Fibroblast of the conjunctiva (primary cell): ENCODE data around the gene OSCP1.
"Not testable (repeated sequence)": the region's sequence is repeated elsewhere in the genome, so short reads cannot be mapped to it uniquely, and the experiment has no call there.

Experiments
- DNase-seq: peaks from one replicate; pipeline ENCODE4 v3.0.0-alpha.2; 2010; ENCODE audit warnings: low read depth

The OSCP1 gene, protein sequence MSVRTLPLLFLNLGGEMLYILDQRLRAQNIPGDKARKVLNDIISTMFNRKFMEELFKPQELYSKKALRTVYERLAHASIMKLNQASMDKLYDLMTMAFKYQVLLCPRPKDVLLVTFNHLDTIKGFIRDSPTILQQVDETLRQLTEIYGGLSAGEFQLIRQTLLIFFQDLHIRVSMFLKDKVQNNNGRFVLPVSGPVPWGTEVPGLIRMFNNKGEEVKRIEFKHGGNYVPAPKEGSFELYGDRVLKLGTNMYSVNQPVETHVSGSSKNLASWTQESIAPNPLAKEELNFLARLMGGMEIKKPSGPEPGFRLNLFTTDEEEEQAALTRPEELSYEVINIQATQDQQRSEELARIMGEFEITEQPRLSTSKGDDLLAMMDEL

DNA sequence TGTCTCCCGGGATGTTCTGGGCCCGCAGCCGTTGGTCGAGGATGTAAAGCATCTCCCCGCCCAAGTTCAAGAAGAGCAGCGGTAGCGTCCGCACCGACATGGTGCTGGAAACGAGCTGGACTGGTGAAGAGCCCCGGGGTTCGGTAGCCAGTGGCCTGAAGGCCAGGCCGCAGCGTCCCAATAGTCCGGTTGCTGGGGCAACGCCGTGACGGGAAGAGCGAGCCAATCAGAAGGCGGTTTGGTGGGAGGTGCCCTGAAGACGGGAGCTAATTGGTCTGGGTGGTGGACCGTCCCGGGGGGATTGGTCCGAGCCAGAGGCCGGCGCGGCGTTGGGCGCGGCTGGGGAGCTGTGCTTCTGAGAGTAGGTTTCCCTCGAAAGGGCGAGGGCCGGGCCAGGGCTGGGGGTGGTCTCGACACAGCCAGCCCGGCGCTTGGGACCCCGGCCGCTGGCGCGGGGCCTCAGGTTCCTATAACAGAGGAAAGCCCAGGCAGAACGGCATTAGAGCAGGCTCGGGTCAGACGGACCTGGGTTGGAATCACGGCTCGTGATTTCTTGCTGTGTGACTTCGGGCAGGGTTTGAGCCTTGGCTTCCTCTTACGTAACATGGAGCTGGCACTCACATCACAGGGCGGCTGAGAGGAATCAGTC lies at the start of gene OSCP1:
OSCP1 (minus strand) TSS at position 182 of the 649 bp plus-strand sequence; CDS start at position 100, 82 bp downstream.
- peak; percentile 96 for DNase-seq

DNA sequence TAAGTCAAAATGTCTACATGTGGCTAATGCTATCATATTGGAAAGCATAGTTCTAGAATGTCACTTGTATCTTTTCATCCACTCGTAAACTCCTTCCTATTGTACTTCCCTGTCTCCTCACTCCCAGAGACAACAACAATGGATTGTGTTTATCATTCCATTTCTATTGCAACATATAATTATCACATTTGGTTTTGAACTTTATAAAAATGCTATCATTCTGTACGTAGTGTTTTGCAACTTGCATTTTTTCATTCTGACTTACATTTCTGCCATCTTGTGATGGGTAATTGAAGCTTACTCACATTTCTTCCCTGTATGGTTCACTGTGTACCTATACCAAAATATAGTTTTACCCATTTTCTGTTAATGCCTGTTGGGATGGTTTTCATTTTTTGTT lies 47.0 kb upstream of the OSCP1 start:
- no peak for DNase-seq

DNA sequence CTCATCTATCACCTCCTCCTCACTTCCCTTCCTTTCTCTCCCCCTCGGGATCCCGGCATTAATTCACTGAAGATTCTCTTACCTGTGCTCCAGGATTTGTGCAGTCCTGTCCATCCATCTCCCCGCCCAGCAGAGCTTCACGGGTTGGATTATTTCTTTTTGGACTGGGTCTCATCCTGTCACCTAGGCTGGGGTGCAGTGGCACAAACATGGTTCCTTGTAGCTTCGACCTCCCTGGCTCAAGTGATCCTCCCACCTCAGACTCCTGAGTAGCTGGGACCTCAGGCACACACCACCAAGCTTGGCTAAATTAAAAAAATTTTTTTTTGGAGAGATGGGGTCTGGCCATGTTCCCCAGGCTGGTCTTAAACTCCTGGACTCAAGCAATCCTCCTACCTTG lies 44.7 kb upstream of the OSCP1 start:
- DNase-seq, result no peak

DNA sequence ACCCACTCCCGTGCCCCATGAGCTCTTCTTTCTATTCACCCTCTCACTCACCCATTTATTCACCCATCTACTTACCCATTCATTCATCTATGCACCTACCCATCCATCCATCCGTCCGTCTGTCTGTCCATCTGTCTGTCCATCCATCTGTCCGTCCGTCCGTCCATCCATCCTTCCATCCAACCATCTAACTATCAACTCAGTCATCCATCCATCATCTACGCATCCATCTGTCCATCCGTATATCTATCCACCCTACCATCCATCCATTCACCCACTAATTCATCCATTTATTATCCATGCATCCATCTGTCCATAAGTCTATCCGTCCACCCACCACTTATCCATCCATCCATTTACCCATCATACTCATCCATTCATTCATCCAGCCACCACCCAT lies 43.3 kb upstream of the OSCP1 start:
- no peak for DNase-seq

DNA sequence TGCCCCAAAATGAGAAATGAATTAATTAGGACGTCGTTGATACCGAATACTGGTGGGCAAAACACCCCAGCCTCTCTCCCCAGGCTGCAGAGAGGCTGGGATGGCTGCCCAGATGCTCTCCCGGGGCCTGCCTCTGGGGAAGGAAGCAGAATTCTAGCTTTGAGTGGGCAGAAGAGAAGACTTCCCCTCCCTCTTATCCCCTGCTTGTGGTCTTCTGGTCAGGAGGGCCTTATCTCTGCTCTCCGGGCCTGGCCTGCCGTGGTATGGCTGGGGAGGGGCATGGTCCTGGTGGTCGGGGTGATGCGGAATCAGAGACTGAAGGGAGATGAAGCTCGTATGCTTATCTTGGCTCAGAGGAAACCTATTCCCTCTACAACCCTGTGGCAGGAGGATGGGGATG lies 42.2 kb upstream of the OSCP1 start:
- DNase-seq, result no peak

DNA sequence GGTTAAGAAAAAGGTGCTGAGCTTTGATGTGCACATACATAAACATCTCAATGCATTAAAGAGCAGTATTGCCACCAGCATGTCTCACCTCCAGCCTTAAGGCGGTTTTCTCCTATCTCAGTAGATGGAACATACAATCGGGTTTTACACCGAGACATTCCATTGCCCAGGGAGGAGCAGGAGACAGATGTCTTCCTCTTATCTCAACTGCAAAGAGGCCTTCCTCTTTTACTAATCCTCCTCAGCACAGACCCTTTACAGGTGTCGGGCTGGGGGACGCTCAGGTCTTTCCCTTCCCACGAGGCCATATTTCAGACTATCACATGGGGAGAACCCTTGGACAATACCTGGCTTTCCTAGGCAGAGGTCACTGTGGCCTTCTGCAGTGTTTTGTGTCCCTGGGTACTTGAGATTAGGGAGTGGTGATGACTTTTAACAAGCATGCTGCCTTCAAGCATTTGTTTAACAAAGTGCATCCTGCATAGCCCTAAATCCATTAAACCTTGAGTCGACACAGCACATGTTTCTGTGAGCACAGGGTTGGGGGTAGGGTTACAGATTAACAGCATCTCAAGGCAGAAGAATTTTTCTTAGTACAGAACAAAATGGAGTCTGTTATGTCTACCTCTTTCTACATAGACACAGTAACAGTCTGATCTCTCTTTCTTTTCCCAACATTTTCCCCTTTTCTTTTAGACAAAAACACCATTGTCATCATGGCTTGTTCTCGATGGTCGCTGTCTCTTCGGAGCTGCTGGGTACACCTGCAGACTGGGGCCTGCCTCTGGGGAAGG lies 39.2 kb upstream of the OSCP1 start:
- DNase-seq, result not testable (repeated sequence)

DNA sequence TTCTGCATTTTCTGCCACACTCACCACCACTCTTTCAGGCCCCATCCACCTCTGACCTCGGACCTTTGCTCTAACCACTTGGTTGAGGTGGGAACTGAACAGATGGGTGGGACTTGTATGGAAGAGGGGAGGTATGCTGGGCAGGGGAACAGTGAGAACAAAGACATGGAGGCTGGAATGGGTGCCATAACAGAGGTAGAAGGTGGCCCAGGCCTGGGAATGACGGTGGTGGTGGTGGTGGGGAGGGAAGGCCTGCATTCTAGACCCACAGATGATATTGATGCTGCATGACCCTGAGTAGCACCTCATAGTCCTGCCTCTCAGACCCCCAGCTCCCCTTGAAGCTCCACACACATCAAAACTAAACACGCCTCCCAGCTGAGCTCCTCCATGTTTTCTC lies 37.7 kb upstream of the OSCP1 start:
- DNase-seq, result no peak

DNA sequence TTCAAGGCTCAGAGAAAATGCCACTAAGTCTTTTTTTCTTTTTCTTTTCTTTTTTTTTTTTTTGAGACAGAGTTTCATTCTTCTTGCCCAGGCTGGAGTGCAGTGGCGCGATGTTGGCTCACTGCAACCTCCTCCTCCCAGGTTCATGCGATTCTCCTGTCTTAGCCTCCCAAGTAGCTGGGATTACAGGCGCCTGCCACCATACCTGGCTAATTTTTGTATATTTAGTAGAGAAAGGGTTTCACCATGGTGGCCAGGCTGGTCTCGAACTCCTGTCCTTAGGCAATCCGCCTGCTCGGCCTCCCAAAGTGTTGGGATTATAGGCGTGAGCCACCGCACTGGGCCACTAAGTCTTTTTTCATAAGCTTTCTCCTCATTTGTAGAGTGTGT lies 37.1 kb upstream of the OSCP1 start:
- DNase-seq, result not testable (repeated sequence)

DNA sequence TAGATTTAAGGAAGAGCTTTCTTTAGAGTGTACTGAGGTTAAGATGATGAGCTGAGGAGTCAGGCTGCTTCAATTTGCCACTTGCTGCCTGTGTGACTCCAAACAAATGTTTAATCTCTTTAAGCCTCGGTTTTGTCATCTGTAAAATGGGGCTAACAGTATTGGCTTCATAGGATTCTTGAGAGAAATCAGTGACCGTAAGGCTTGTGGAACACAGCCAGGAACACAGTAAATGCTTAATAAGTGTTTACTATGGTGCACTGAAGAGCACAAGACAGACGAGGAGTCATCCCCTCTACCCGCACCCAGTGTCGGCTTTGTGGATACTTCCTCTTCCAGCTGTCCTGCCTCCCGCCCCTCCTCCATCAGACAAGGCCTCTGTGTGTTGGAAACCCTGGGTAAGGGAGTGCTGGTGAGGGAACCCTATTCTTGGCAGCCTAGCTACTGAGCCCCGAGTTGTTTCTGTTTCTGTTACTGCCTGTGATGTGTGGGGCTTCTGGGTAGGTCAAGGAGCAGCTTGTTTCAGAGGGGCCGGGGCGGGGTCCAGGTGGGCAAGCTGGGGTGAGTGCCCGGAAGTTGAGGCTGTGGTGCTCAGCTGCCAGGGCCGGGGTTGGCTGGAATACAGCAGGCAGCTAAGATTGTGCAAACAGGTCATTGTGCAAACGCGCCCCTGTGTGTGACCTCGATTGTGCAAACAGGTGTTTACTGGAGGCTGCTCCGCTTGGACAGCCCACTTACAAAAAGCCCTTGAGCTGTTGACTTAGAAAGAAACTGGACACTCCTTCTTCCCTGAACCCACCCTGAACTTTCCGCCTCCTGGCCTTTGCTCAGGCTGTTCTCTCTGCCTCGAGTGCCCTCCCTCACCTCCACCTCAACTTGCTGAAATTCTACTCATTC lies 36.4 kb upstream of the OSCP1 start:
- no peak for DNase-seq

DNA sequence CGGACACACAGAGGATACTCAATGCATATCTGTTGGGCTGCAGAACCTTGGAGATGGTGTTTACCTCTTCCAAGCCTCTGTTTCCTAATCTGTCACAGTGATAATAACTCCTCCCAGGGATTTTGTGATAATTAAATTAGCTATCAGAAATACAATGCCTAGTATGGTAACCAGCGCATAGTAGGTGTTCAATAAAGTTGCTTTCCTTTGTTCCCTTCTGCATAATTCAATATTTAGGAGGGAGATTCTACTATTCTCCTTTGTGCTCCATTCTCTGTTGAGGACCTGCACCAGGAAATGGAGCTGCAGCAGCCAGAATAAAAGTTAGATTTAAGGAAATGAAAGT lies 35.8 kb upstream of the OSCP1 start:
- DNase-seq, result no peak

DNA sequence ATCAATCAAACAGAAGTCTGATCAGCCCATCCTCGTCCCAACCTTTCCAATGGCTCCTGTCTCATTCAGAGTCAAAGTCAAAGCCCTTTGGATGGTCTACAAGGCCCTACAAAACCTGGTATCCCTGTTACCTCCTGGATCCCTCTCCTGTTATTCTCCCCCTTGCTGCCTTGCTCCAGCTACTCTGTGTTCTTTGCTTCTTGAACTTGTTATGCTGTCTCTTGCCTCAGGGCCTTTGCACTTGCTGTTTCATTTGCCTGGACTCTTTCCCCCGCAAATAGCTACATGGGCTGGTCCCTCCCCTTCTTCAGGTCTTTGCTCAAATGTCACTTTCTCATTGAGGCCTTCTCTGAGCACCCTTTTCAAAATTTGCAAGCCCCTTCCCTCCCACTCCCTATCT lies 33.8 kb upstream of the OSCP1 start:
- DNase-seq, result no peak

DNA sequence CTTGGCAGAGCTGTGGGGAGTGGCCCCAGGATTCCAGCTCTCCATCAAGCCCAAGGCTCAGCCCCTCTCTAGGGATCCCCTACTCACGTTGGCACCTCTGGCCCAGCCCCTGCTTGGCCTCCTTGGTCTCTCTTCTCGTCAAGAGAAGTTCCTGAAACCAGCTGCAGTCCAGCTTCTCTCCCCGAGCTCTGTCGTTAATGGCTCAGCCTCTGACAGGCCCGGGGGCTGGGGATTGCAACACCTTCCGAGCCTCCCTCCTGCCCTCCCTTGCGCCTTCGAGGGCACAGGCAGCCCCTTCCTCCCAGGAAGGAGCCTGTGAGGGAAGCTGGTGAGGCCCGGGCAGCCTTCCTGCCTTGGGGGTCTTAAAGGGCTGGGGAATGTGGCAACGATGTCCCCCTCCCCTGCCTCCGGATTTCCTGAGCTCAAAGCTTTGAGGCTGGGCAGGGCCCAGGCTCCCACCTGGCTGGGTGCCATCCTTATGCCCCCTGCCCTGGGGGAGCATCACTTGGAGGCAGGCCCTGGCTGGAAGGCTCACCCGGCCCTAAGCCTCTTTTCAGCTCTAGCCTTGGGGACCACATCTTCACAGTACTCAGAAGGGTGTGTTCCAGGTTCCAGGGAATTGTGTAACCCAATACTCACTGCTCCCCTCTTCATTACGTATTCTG lies 32.6 kb upstream of the OSCP1 start, which contains the start of gene CSF3R:
CSF3R (minus strand) TSS at position 190 of the 665 bp plus-strand sequence. CDS start 3,417 bp downstream, outside the sequence.
- DNase-seq, result no peak

DNA sequence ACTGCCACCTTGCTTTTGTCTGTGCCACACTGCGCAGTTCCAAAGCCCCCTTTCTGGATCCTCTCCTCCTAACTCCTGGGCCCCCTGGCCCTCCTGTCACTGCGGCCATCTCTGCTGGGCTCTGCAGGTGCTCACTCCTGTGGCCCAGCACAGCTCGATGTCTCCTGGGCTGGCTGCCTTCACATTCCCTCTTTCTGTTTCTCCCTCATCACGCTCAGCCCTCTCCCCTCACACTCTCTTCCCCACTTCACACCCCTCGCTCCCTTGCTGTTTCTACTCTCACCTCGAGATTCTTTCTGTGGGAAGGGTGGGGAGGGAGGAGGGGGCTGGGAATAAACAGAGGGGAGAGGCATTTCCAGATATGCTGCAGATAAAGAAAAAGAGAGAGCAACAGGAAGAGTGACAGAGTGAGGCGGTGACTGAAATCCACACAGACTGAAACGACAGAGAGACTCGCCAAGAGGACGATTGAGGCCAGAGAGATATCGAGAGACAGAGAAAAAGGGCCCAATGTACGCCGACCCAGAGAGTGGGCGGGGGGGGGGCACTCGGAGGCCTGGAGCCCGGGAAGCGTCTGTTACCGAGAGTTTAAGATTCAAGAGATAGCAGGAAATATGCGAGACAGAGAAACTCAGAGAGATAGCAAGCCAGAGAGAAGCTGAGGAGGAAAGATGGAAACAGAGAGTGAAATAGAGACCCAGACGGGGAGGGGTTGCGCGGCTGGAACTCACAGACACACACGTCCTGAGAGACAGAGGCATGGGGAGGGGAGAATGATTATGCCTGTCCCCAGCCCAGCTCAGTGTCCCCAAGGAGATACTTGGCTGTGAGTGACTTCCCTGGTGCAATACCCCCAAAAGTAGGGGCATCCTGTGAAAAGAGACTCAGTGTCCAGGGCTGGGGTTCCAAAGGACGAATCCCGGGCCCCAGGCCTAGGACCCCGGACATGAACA lies 31.8 kb upstream of the OSCP1 start:
- no peak for DNase-seq

DNA sequence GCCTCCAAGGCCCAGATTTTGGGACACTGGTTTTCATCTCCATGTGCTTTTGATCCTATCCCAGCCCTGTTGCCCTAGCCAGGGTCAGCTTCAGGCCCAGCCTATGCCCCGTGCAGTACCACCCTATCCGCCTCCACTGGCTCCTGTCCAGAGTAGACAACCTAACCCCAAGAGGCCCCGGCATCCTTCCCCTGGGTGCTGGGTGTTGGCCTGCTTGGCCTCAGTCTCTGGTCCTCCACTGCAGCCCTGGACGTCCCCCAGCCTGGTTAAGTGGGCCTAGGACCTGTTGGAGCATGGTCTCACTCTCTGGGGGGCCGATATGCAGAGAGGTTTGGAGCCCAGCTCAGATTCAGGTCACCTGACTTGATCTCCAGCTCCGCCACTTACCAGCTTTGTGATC lies 30.8 kb upstream of the OSCP1 start:
- DNase-seq, result no peak

DNA sequence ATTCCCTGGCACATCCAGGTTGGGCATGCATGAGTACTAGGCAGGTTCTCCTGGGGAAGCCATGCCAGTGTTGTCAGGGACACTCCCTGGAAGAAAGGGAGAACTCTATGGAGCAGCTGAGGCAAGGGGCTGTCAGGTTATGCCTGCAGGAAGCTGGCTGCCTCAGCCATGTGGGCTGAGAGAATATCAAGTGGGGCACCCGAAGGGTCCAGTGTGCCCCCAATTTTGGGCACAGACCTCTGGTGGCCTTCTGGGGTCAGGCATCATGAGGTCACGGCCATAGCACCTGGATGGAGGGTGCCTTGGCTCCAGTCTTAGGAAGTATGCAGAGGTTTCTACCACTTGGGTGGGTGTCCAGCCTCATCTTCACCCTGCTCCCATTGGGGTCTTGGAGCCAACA lies 29.9 kb upstream of the OSCP1 start:
- DNase-seq, result no peak

DNA sequence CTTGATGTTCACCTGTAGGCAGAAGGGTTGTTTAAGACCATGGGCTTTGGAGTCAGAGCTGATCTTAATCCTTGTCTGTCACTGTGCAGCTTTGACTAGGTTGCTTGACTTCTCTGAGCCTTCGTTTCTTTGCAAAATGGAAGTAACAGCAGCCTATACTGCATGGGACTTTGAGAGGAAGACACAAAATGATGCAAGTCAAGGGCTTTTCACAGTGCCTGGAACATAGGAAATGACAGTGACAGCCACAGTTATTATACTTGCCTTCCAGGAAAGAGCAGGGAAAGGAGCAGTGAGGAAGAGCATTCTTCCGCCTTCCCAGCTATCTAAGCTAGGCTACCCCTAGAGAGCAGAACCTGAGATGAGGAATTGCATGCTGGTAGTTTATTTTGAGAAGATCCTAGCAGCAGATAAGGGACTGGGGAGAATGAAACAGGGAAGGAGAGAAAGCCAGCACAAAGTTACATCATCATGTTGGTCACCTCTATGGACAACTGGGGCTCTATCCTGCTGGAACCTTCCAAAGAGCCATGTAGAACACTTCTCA lies 29.3 kb upstream of the OSCP1 start:
- DNase-seq, result no peak

DNA sequence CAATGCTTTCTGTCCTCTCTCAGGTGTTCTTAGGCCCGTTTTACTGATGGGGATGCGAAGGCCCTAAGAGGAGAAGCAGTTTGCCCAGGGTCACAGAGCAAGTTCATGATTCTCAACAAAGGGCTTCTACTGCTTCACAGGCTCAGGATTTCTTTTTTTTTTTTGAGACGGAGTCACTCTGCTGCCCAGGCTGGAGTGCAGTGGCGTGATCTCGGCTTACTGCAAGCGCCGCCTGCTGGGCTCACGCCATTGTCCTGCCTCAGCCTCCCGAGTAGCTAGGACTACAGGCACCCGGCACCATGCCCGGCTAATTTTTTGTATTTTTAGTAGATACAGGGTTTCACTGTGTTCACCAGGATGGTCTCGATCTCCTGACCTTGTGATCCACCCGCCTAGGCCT lies 27.4 kb upstream of the OSCP1 start:
- DNase-seq, result not testable (repeated sequence)

DNA sequence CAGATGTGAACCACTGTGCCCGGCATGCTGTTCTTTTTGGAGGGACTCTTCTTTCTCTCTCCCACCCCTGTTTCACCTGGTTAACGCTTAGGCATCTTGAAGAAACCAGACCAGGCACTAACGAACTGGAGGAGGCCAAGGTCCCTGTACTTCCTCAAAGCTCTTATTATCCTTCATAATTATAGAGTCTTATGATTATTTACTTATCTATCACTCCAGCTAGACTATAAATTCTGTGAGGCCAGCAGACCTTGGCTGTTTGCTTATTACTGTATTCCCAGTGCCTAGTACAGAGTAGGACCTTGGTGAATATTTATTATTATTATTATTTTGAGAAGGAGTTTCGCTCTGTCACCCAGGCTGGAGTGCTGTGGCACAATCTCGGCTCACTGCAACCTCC lies 26.7 kb upstream of the OSCP1 start:
- no peak for DNase-seq

DNA sequence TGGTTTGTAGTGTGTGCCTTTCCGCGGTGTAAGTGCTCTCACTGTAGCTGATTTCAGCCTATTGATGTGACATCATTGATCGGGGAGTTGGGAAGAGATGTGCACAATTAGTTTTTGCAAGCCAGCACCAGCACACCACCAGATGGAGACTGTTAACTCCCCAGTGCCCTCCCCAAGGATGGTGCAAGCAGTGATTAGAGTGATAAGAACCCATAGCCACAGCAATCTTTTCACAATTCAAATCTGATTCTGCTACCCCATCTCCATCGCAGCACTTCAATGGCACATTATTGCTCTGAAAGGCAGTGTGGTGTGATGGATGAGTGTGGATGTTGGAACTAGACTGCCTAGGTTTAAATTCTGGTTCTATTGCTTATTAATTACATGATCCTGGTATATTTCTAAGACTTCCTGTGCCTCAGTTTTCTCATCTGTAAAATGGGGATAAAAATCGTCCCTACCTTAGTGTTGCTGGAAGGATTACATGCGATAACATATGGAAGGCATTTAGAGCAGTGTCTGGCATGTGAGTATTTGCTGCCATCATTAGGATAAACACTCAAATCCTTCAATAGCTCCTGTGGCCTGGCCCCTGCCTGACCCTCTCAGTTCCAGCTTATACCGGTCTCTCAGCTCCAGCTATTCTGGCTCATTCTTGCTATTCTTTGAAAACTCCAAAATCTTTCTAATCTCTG lies 25.8 kb upstream of the OSCP1 start:
- DNase-seq, result no peak
